H9 (cell line): ENCODE measurements around the gene FCRLA. TPM values are rescaled to one million over a fixed set of nuclear protein-coding genes. Genes with fewer than 3 reads are reported as not detected.

Source experiments
- DNase-seq: peaks from one replicate; pipeline ENCODE4 v3.0.0-alpha.2; 2017
- H2AFZ ChIP-seq: one replicate; pipeline ENCODE4 v1.6.1; 2013; ENCODE audit warnings: mild to moderate bottlenecking, low read length, control low read depth, moderate library complexity
- H2AK5ac ChIP-seq: 2 replicates; pipeline ENCODE4 v1.6.1; 2013; ENCODE audit warnings: low read length, control low read depth, mixed read lengths; ENCODE audit not compliant: insufficient read length
- H2BK120ac ChIP-seq: one replicate; pipeline ENCODE4 v1.6.1; 2013; ENCODE audit warnings: low read depth, mild to moderate bottlenecking, low read length, control low read depth, inconsistent platforms; ENCODE audit not compliant: poor library complexity, severe bottlenecking
- H2BK12ac ChIP-seq: 2 replicates; pipeline ENCODE4 v1.6.1; 2013; ENCODE audit warnings: low read length, control low read depth, mixed read lengths, low read depth; ENCODE audit not compliant: insufficient read length
- H2BK15ac ChIP-seq: 2 replicates; pipeline ENCODE4 v1.6.1; 2013; ENCODE audit warnings: low read depth, low read length, control low read depth
- H2BK20ac ChIP-seq: one replicate; pipeline ENCODE4 v1.6.1; 2013; ENCODE audit warnings: low read depth, mild to moderate bottlenecking, low read length, control low read depth, inconsistent platforms; ENCODE audit not compliant: poor library complexity, severe bottlenecking
- H2BK5ac ChIP-seq: 2 replicates; pipeline ENCODE4 v1.6.1; 2013; ENCODE audit warnings: low read length, control low read depth, mixed read lengths; ENCODE audit not compliant: insufficient read length
- H3K14ac ChIP-seq: 2 replicates; pipeline ENCODE4 v1.6.1; 2013; ENCODE audit warnings: low read length, control low read depth; ENCODE audit not compliant: insufficient read depth
- H3K18ac ChIP-seq: 2 replicates; pipeline ENCODE4 v1.6.1; 2013; ENCODE audit warnings: low read depth, mild to moderate bottlenecking, mixed read lengths, low read length, control low read depth; ENCODE audit not compliant: insufficient read length
- H3K23ac ChIP-seq: 2 replicates; pipeline ENCODE4 v1.6.1; 2013; ENCODE audit warnings: low read length, control low read depth, mixed read lengths, low read depth; ENCODE audit not compliant: insufficient read length
- H3K23me2 ChIP-seq: 2 replicates; pipeline ENCODE4 v1.6.1; 2013; ENCODE audit warnings: low read depth, mild to moderate bottlenecking, mixed read lengths, low read length, control low read depth; ENCODE audit not compliant: insufficient read length, poor library complexity, severe bottlenecking
- H3K27ac ChIP-seq: 2 replicates; pipeline ENCODE4 v1.5.1; 2013; ENCODE audit warnings: low read length, control low read depth, mixed read lengths, low read depth; ENCODE audit not compliant: insufficient read length
- H3K27me3 ChIP-seq: 2 replicates; pipeline ENCODE4 v1.6.1; 2013; ENCODE audit warnings: low read length, control low read depth, inconsistent platforms; ENCODE audit not compliant: insufficient read depth
- H3K4ac ChIP-seq: 2 replicates; pipeline ENCODE4 v1.6.1; 2013; ENCODE audit warnings: low read depth, mild to moderate bottlenecking, control low read depth, inconsistent platforms, low read length, moderate library complexity
- H3K4me1 ChIP-seq: 2 replicates; pipeline ENCODE4 v1.6.1; 2013; ENCODE audit warnings: low read length, control low read depth, inconsistent platforms; ENCODE audit not compliant: insufficient read depth
- H3K4me2 ChIP-seq: 2 replicates; pipeline ENCODE4 v1.6.1; 2013; ENCODE audit warnings: low read length, control low read depth, mixed read lengths; ENCODE audit not compliant: insufficient read length, insufficient read depth
- H3K56ac ChIP-seq: 2 replicates; pipeline ENCODE4 v1.6.1; 2013; ENCODE audit warnings: low read depth, mild to moderate bottlenecking, mixed read lengths, low read length, control low read depth; ENCODE audit not compliant: insufficient read length
- H3K79me1 ChIP-seq: 2 replicates; pipeline ENCODE4 v1.6.1; 2013; ENCODE audit warnings: low read depth, mild to moderate bottlenecking, moderate library complexity, low read length, control low read depth, inconsistent platforms; ENCODE audit not compliant: insufficient read depth, poor library complexity, severe bottlenecking
- H3K79me2 ChIP-seq: 2 replicates; pipeline ENCODE4 v1.6.1; 2013; ENCODE audit warnings: low read length, control low read depth, inconsistent platforms; ENCODE audit not compliant: insufficient read depth
- H3K9ac ChIP-seq: 2 replicates; pipeline ENCODE4 v1.6.1; 2013; ENCODE audit warnings: low read length, control low read depth, mixed read lengths; ENCODE audit not compliant: insufficient read length; ENCODE audit errors: extremely low read depth
- H3K9me3 ChIP-seq: one replicate; pipeline ENCODE4 v1.6.1; 2013; ENCODE audit warnings: low read depth, low read length, inconsistent platforms; ENCODE audit not compliant: control insufficient read depth
- H3T11ph ChIP-seq: one replicate; pipeline ENCODE4 v1.6.1; 2013; ENCODE audit warnings: mild to moderate bottlenecking, low read length, control low read depth, inconsistent platforms
- H4K20me1 ChIP-seq: one replicate; pipeline ENCODE4 v1.6.1; 2013; ENCODE audit not compliant: control insufficient read depth, insufficient read length, insufficient read depth
- H4K5ac ChIP-seq: 2 replicates; pipeline ENCODE4 v1.6.1; 2013; ENCODE audit warnings: low read depth, mild to moderate bottlenecking, mixed read lengths, low read length, control low read depth; ENCODE audit not compliant: insufficient read length
- H4K8ac ChIP-seq: replicated peaks from 2 replicates; pipeline ENCODE4 v1.6.1; 2013; ENCODE audit warnings: low read length, control low read depth, mixed read lengths, low read depth; ENCODE audit not compliant: insufficient read length
- H4K91ac ChIP-seq: 2 replicates; pipeline ENCODE4 v1.6.1; 2013; ENCODE audit warnings: low read depth, mild to moderate bottlenecking, moderate library complexity, mixed read lengths, low read length, control low read depth; ENCODE audit not compliant: insufficient read length
- H3K27ac Mint-ChIP-seq, 3 experiments: 2 replicates in 2 of 3; 3 replicates in 1 of 3; pipeline ENCODE4 v1.8.0; 2020 to 2021; ENCODE audit warnings: mixed read lengths in 3 of 3, mild to moderate bottlenecking in 1 of 3, moderate library complexity in 1 of 3
- H3K27me3 Mint-ChIP-seq: 2 replicates; pipeline ENCODE4 v1.8.0; 2021; ENCODE audit warnings: low read depth, mild to moderate bottlenecking, moderate library complexity, mixed read lengths
- H3K36me3 Mint-ChIP-seq, 3 experiments: 2 replicates in 2 of 3; 3 replicates in 1 of 3; pipeline ENCODE4 v1.8.0; 2020 to 2021; ENCODE audit warnings: low read depth in 3 of 3, mixed read lengths in 3 of 3; ENCODE audit not compliant: insufficient read depth in 1 of 3
- H3K4me1 Mint-ChIP-seq, 2 experiments: 2 replicates each; pipeline ENCODE4 v1.8.0; 2020; ENCODE audit warnings: mixed read lengths in 2 of 2
- H3K4me3 Mint-ChIP-seq, 2 experiments: 2 replicates in 1 of 2; 3 replicates in 1 of 2; pipeline ENCODE4 v1.8.0; 2020 to 2021; ENCODE audit warnings: mild to moderate bottlenecking in 2 of 2, mixed read lengths in 2 of 2, moderate library complexity in 1 of 2
- H3K9me3 Mint-ChIP-seq, 2 experiments: 2 replicates in 1 of 2; 3 replicates in 1 of 2; pipeline ENCODE4 v1.8.0; 2020; ENCODE audit warnings: mild to moderate bottlenecking in 2 of 2, mixed read lengths in 2 of 2, moderate library complexity in 1 of 2
- WGBS: extraction: QIAGEN DNeasy Blood & Tissue Kit; methylation state at CpG from one replicate; pipeline ENCODE4 v1.1.7; 2013; ENCODE audit warnings: missing lambda C conversion rate, low lambda C conversion rate, mixed read lengths; ENCODE audit not compliant: insufficient read length; ENCODE audit errors: extremely low coverage; 5-methylcytosine and 5-hydroxymethylcytosine counted together
- total RNA-seq: library from RNA; stranded (reverse); gene quantifications from 2 replicates; pipeline ENCODE4 v1.2.1, GENCODE V29; 2021
- TF ChIP-seq, protein P1 (sequence below): fragments of 200-600 bp; sonication (generic); conservative IDR thresholded peaks from 3 replicates; pipeline ENCODE4 v1.8.0; 2021; ENCODE audit warnings: antibody characterized with exemption, mild to moderate bottlenecking

Gene FCRLA
- total RNA-seq, 1 experiment from 2014 or later = not detected

DNA sequence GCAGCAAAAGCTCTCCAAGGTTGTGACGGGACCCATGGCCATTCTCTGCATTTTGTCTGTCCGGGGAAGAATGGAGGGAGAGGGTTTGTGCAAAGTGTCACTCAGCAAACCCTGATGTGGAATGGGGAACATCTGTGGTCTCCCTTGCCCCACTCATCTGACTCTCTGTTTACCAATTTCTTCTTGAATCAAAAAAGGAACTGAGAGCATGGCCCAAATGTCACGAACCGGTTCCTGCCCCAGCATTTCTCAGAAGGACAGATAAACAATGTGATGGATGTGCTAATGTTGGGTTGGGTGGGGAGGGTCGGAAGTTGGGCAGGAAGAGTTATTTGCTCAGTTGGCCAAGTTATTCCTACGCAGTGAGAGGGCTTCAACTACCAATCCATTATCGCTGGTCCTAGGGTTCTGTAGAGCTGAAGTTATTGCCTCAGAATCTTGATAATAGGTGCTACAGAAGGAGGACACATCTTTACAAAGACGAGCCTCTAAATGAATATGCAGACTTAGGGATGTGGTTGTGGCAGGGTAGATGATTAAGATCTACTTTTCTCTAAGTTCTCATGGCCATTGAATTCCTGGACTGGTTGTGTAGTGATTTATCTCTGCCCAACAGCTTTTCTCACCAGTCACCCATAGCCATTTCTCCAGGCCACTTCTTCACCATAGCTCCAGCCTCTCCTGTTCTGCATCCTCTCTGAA lies 33.0 kb downstream of the FCRLA start:
- Histone ChIP-seq H2BK5ac (no peak overlapping the region), H3K18ac (no peak overlapping the region), H2BK20ac (no peak overlapping the region), H3K79me2 (no peaks in the 10 kb centered on the region), H3T11ph (no peak overlapping the region), H4K91ac (no peak overlapping the region), H3K27me3 (no peaks in the 10 kb centered on the region), H3K9me3 (no peaks in the 10 kb centered on the region), H2BK120ac (no peak overlapping the region), H4K8ac (no peak overlapping the region), H2BK12ac (no peak overlapping the region), H3K79me1 (no peaks in the 10 kb centered on the region), H2AK5ac (no peak overlapping the region), H3K4me2 (no peak overlapping the region), H3K4ac (no peak overlapping the region), H4K20me1 (no peaks in the 10 kb centered on the region), H3K27ac (no peak overlapping the region), H3K23me2 (no peaks in the 10 kb centered on the region), H3K14ac (no peak overlapping the region), H2AFZ (no peak overlapping the region), H4K5ac (no peak overlapping the region), H3K4me1 (peaks cover 10% of the 10 kb centered on the region; the same call in 1 of the 2 replicates), H3K56ac (no peak overlapping the region), H3K23ac (no peak overlapping the region), H3K9ac (no peak overlapping the region), H2BK15ac (no peak overlapping the region)
- Mint-ChIP-seq H3K36me3 (no peaks in the 10 kb centered on the region), H3K9me3 (no peaks in the 10 kb centered on the region), H3K27me3 (peaks cover 4% of the 10 kb centered on the region), H3K4me3 (no peak overlapping the region), H3K27ac (no peak overlapping the region), H3K4me1 (peaks cover 22 to 28% of the 10 kb centered on the region in 2 experiments)
- TF ChIP-seq, protein P1, sequence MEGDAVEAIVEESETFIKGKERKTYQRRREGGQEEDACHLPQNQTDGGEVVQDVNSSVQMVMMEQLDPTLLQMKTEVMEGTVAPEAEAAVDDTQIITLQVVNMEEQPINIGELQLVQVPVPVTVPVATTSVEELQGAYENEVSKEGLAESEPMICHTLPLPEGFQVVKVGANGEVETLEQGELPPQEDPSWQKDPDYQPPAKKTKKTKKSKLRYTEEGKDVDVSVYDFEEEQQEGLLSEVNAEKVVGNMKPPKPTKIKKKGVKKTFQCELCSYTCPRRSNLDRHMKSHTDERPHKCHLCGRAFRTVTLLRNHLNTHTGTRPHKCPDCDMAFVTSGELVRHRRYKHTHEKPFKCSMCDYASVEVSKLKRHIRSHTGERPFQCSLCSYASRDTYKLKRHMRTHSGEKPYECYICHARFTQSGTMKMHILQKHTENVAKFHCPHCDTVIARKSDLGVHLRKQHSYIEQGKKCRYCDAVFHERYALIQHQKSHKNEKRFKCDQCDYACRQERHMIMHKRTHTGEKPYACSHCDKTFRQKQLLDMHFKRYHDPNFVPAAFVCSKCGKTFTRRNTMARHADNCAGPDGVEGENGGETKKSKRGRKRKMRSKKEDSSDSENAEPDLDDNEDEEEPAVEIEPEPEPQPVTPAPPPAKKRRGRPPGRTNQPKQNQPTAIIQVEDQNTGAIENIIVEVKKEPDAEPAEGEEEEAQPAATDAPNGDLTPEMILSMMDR = no peak
- WGBS = no CpG with 5 or more reads among the region's 8 CpGs
- DNase-seq = no peak
